MM.1S (cell line): Measurements from ENCODE around the gene OR51E1.

Experiments
- CTCF ChIP-seq: fragments of 300-600 bp; sonication (generic); IDR thresholded peaks from 2 replicates; pipeline ENCODE4 v1.5.1; 2016; ENCODE audit warnings: antibody characterized with exemption, low read length, mixed read lengths
- EZH2 ChIP-seq: fragments of 300-600 bp; sonication (generic); optimal IDR thresholded peaks from 2 replicates; pipeline ENCODE3; 2017; ENCODE audit warnings: low read depth, mild to moderate bottlenecking, antibody characterized with exemption, low read length, mixed read lengths

- TF ChIP-seq CTCF = no peak
- no peak for TF ChIP-seq EZH2
These were observed 1.7 kb upstream of the OR51E1 start for GRCh38 chr11:4642043-4642442.
